Medulla oblongata (tissue), 1 donor: ENCODE measurements around the gene ZCCHC3.

Experiments used
- DNase-seq: peaks from one replicate; pipeline ENCODE4 v3.0.0-alpha.2; 2015; ENCODE audit errors: extremely low spot score

The ZCCHC3 gene

GRCh38 chr20:346640-347316 is 49.4 kb downstream of the ZCCHC3 start, which contains the start of gene NRSN2:
TSS of gene NRSN2 (plus strand) at chr20:347111. CDS start at chr20:349644, 2,533 bp downstream.
- DNase-seq, result no peak

GRCh38 chr20:347317-347639 is 49.9 kb downstream of the ZCCHC3 start:
- no peak for DNase-seq

GRCh38 chr20:347640-348484 is 50.5 kb downstream of the ZCCHC3 start:
- DNase-seq, result peak; percentile 87

- no peak for DNase-seq
Measured at GRCh38 chr20:348972-349841, 51.8 kb downstream of the ZCCHC3 start.
